Mucosa of descending colon (tissue), 3 donors: ENCODE results near the gene NFIB. TPM values are rescaled to one million over a fixed set of nuclear protein-coding genes. Genes with fewer than 3 reads are reported as not detected.

ENCODE experiments used
- ATAC-seq: fragments of 200-7000 bp; cut with Tn5 transposase; one replicate; pipeline ENCODE4 v1.9.1; 2020; ENCODE audit warnings: mild to moderate bottlenecking, moderate library complexity
- DNase-seq, 3 donors: peaks; one replicate each; pipeline ENCODE4 v3.0.0-alpha.2; 2020
- H3K36me3 ChIP-seq: fragments of 200-600 bp; one replicate; pipeline ENCODE4 v1.8.0; 2021; ENCODE audit warnings: low read depth, mild to moderate bottlenecking
- H3K4me1 ChIP-seq: fragments of 200-600 bp; one replicate; pipeline ENCODE4 v1.8.0; 2021; ENCODE audit warnings: low read depth, mild to moderate bottlenecking
- H3K4me3 ChIP-seq: fragments of 200-600 bp; one replicate; pipeline ENCODE4 v1.8.0; 2021; ENCODE audit warnings: mild to moderate bottlenecking
- H3K9me3 ChIP-seq: fragments of 200-600 bp; one replicate; pipeline ENCODE4 v1.8.0; 2021; ENCODE audit warnings: mild to moderate bottlenecking
- CTCF ChIP-seq: fragments of 200-600 bp; IDR thresholded peaks from one replicate; pipeline ENCODE4 v1.8.0; 2022; ENCODE audit warnings: antibody characterized with exemption, mild to moderate bottlenecking
- intact Hi-C, 2 donors: fragments of 100-400 bp; cut with DNase I in 1 of 2; cut with micrococcal nuclease in 1 of 2; formaldehyde crosslinking; loops; one replicate each; pipeline versions ENCODE4 v1.11.0 to v1.11.1; 2022; cut with DNase I, micrococcal nuclease
- total RNA-seq, 3 donors: library from RNA; stranded (reverse); fragmentation: NEBNext Ultra II Directional in 2 of 3; extraction: Animal tissue kit (Norgen Biotek cat#: 25700) in 2 of 3; gene quantifications; one replicate each; pipeline versions ENCODE4 v1.2.1 to v1.2.4, GENCODE V29; 2021 to 2023
- donor health status: DM: no; HTN: no; CAD: no; lungs with moderate emphysema.
- donor health status: DM: no; HTN: no; CAD: no.
- donor health status: DM: no; HTN: yes; CAD: no.

NFIB gene
- total RNA-seq, 3 donors from 2014 or later: 59.7 to 85.5 (median 62.6) TPM

- TF ChIP-seq CTCF: no peak
- ATAC-seq (no peak), DNase-seq (no peak)
- intact Hi-C loops: no loop called here
- H3K36me3 ChIP-seq: no peaks in the 10 kb centered on the region
- H3K4me1 ChIP-seq: peaks cover 19% of the 10 kb centered on the region
- H3K4me3 ChIP-seq: no peak overlapping the region
- no peaks in the 10 kb centered on the region for H3K9me3 ChIP-seq
These were observed 65.8 kb downstream of the NFIB start for GRCh38 chr9:14248149-14248548.

- no peak for ATAC-seq
- DNase-seq: no peak
- no peaks in the 10 kb centered on the region for H3K36me3 ChIP-seq
- H3K4me3 ChIP-seq: no peak overlapping the region
- no peak for TF ChIP-seq CTCF
- no peaks in the 10 kb centered on the region for H3K9me3 ChIP-seq
- peaks cover 19% of the 10 kb centered on the region for H3K4me1 ChIP-seq
- intact Hi-C loops: no loop called here
These were observed 66.4 kb downstream of the NFIB start for GRCh38 chr9:14247577-14247976.

GRCh38 chr9:14246951-14247350 is 67.0 kb downstream of the NFIB start:
- ATAC-seq (no peak), DNase-seq (no peak)
- H3K36me3 ChIP-seq: no peaks in the 10 kb centered on the region
- H3K4me3 ChIP-seq: no peak overlapping the region
- peaks cover 17% of the 10 kb centered on the region for H3K4me1 ChIP-seq
- intact Hi-C loops: no loop called here
- no peak for TF ChIP-seq CTCF
- H3K9me3 ChIP-seq: no peaks in the 10 kb centered on the region

- no peak overlapping the region for H3K4me3 ChIP-seq
- no peaks in the 10 kb centered on the region for H3K36me3 ChIP-seq
- DNase-seq (no peak), ATAC-seq (no peak)
- H3K9me3 ChIP-seq: no peaks in the 10 kb centered on the region
- intact Hi-C loops: no loop called here
- no peak for TF ChIP-seq CTCF
- H3K4me1 ChIP-seq: peaks cover 7% of the 10 kb centered on the region
These were observed 67.9 kb downstream of the NFIB start for GRCh38 chr9:14245901-14246525.

GRCh38 chr9:14243514-14244042 is 70.4 kb downstream of the NFIB start:
- Histone ChIP-seq H3K4me3 (no peak overlapping the region), H3K9me3 (no peaks in the 10 kb centered on the region), H3K36me3 (no peaks in the 10 kb centered on the region), H3K4me1 (no peaks in the 10 kb centered on the region)
- no peak for ATAC-seq
- intact Hi-C loops: no loop called here
- no peak for TF ChIP-seq CTCF
- no peak for DNase-seq
